H1 (cell line): Measurements from ENCODE around the gene ERI3. TPM values are rescaled to one million over a fixed set of nuclear protein-coding genes. Genes with fewer than 3 reads are reported as not detected.

Experiments used
- CTCF ChIA-PET: fragments of 300-600 bp; sonication (Branson Sonifier 250); formaldehyde crosslinking; loops from one replicate; lab custom pipeline; 2021; ENCODE audit not compliant: partially characterized antibody; lab: Charles Lee
- POLR2A ChIA-PET: fragments of 300-600 bp; sonication (Branson Sonifier 250); formaldehyde crosslinking; loops from one replicate; lab custom pipeline; 2021; ENCODE audit warnings: inconsistent platforms; ENCODE audit not compliant: partially characterized antibody; lab: Charles Lee
- DNase-seq, 2 experiments: peaks; one replicate each; pipeline versions ENCODE4 v3.0.0 to v3.0.0-alpha.2; 2010 to 2022; ENCODE audit warnings: low spot score in 2 of 2, low read depth in 1 of 2, mixed read lengths in 1 of 2
- FAIRE-seq: peaks from 2 replicates; lab custom pipeline; 2011; peaks lifted over from hg19 to GRCh38; lab: Jason Lieb, UNC
- H2AFZ ChIP-seq: 2 replicates; pipeline ENCODE4 v1.8.1; 2012; ENCODE audit warnings: low read length, inconsistent platforms
- H2AK5ac ChIP-seq: 2 replicates; pipeline ENCODE4 v1.6.1; 2013; ENCODE audit warnings: low read depth, low read length
- H2BK120ac ChIP-seq: replicated peaks from 2 replicates; pipeline ENCODE3; 2013; ENCODE audit warnings: low read depth, low read length, inconsistent platforms
- H2BK12ac ChIP-seq: 2 replicates; pipeline ENCODE4 v1.6.1; 2013; ENCODE audit warnings: low read depth, low read length
- H2BK15ac ChIP-seq: 2 replicates; pipeline ENCODE4 v1.6.1; 2013; ENCODE audit warnings: low read length
- H2BK20ac ChIP-seq: 2 replicates; pipeline ENCODE4 v1.6.1; 2013; ENCODE audit warnings: low read length
- H2BK5ac ChIP-seq: 2 replicates; pipeline ENCODE4 v1.6.1; 2013; ENCODE audit warnings: low read depth, low read length
- H3K14ac ChIP-seq: 2 replicates; pipeline ENCODE4 v1.6.1; 2013; ENCODE audit warnings: inconsistent platforms; ENCODE audit not compliant: insufficient read length
- H3K18ac ChIP-seq: 2 replicates; pipeline ENCODE4 v1.6.1; 2013; ENCODE audit warnings: low read length; ENCODE audit errors: extremely low read depth
- H3K23ac ChIP-seq: 2 replicates; pipeline ENCODE4 v1.6.1; 2013; ENCODE audit warnings: inconsistent platforms; ENCODE audit not compliant: insufficient read length
- H3K23me2 ChIP-seq: 2 replicates; pipeline ENCODE4 v1.6.1; 2013; ENCODE audit warnings: low read depth, low read length
- H3K27ac ChIP-seq: 2 replicates; pipeline ENCODE4 v1.6.1; 2011; ENCODE audit warnings: low read depth, low read length, inconsistent platforms
- H3K27me3 ChIP-seq, 4 experiments: replicated peaks in 1 of 4; 1 replicate in 1 of 4; 2 replicates in 3 of 4; pipeline versions ENCODE4 v1.6.1 to v1.8.1; 2011 to 2013; ENCODE audit warnings: low read length in 3 of 4, mild to moderate bottlenecking in 3 of 4, inconsistent platforms in 2 of 4, mixed read lengths in 2 of 4, moderate library complexity in 1 of 4; ENCODE audit not compliant: control insufficient read depth in 3 of 4, insufficient read depth in 3 of 4; ENCODE audit errors: extremely low read depth in 1 of 4
- H3K36me3 ChIP-seq, 4 experiments: 2 replicates each; pipeline versions ENCODE4 v1.6.1 to v1.8.1; 2011 to 2013; ENCODE audit warnings: mild to moderate bottlenecking in 4 of 4, low read length in 3 of 4, moderate library complexity in 2 of 4, control low read depth in 1 of 4, inconsistent platforms in 1 of 4; ENCODE audit not compliant: insufficient read depth in 4 of 4, control insufficient read depth in 2 of 4
- H3K4ac ChIP-seq: replicated peaks from 2 replicates; pipeline ENCODE3; 2013; ENCODE audit warnings: low read length, low read depth, mixed read lengths, inconsistent platforms; ENCODE audit not compliant: insufficient read length
- H3K4me1 ChIP-seq, 4 experiments: replicated peaks in 1 of 4; 1 replicate in 1 of 4; 2 replicates in 3 of 4; pipeline versions ENCODE4 v1.6.1 to v1.8.1; 2011 to 2013; ENCODE audit warnings: low read length in 3 of 4, inconsistent platforms in 2 of 4, mixed read lengths in 1 of 4; ENCODE audit not compliant: insufficient read depth in 4 of 4, control insufficient read depth in 3 of 4
- H3K4me2 ChIP-seq, 2 experiments: 2 replicates each; pipeline versions ENCODE4 v1.6.1 to v1.8.1; 2011 to 2013; ENCODE audit warnings: low read depth in 2 of 2, low read length in 2 of 2, control low read depth in 1 of 2, inconsistent platforms in 1 of 2, mild to moderate bottlenecking in 1 of 2; ENCODE audit not compliant: insufficient read depth in 1 of 2
- H3K4me3 ChIP-seq, 4 experiments: fragments of 200-600, 300-600 bp in 1 of 4; sonication (generic), shearing (Covaris generic), sonication (Bioruptor Twin) in 1 of 4; 2 replicates each; pipeline versions ENCODE4 v1.5.1 to v1.8.1; 2011 to 2016; ENCODE audit warnings: low read length in 4 of 4, low read depth in 3 of 4, control low read depth in 2 of 4, inconsistent platforms in 2 of 4, mild to moderate bottlenecking in 2 of 4, mixed read lengths in 1 of 4, moderate library complexity in 1 of 4; ENCODE audit not compliant: insufficient read depth in 2 of 4; ENCODE audit errors: extremely low read depth in 1 of 4
- H3K56ac ChIP-seq: replicated peaks from 2 replicates; pipeline ENCODE3; 2013; ENCODE audit warnings: low read depth, mild to moderate bottlenecking, mixed read lengths, low read length, inconsistent platforms; ENCODE audit not compliant: insufficient read length
- H3K79me1 ChIP-seq: 2 replicates; pipeline ENCODE4 v1.6.1; 2013; ENCODE audit warnings: low read depth, low read length, control low read depth
- H3K79me2 ChIP-seq, 2 experiments: 2 replicates each; pipeline versions ENCODE4 v1.6.1 to v1.8.1; 2012 to 2013; ENCODE audit warnings: low read length in 2 of 2, mild to moderate bottlenecking in 2 of 2, inconsistent platforms in 1 of 2; ENCODE audit not compliant: insufficient read depth in 2 of 2, control insufficient read depth in 1 of 2
- H3K9ac ChIP-seq, 4 experiments: replicated peaks in 1 of 4; 1 replicate in 1 of 4; 2 replicates in 3 of 4; pipeline versions ENCODE4 v1.6.1 to v1.8.1; 2011 to 2013; ENCODE audit warnings: low read depth in 3 of 4, low read length in 3 of 4, control low read depth in 2 of 4, mild to moderate bottlenecking in 2 of 4, moderate library complexity in 2 of 4, inconsistent platforms in 1 of 4; ENCODE audit errors: extremely low read depth in 1 of 4
- H3K9me3 ChIP-seq, 2 experiments: 2 replicates each; pipeline versions ENCODE4 v1.6.1 to v1.8.1; 2012 to 2013; ENCODE audit warnings: mild to moderate bottlenecking in 2 of 2, moderate library complexity in 2 of 2, control low read depth in 1 of 2, inconsistent platforms in 1 of 2, low read depth in 1 of 2, low read length in 1 of 2, mixed read lengths in 1 of 2; ENCODE audit not compliant: insufficient read depth in 2 of 2
- H4K20me1 ChIP-seq, 2 experiments: replicated peaks in 1 of 2; 2 replicates each; pipeline versions ENCODE3 to v1.8.1; 2011 to 2013; ENCODE audit warnings: inconsistent platforms in 2 of 2, low read length in 2 of 2, mild to moderate bottlenecking in 1 of 2; ENCODE audit not compliant: insufficient read depth in 2 of 2, control insufficient read depth in 1 of 2
- H4K5ac ChIP-seq: 2 replicates; pipeline ENCODE4 v1.6.1; 2013; ENCODE audit warnings: low read length, low read depth, mixed read lengths, inconsistent platforms; ENCODE audit not compliant: insufficient read length
- H4K8ac ChIP-seq: 2 replicates; pipeline ENCODE4 v1.8.0; 2013; ENCODE audit warnings: mild to moderate bottlenecking, moderate library complexity, low read length, inconsistent platforms; ENCODE audit not compliant: insufficient read depth; ENCODE audit errors: extremely low read depth
- H4K91ac ChIP-seq: replicated peaks from 2 replicates; pipeline ENCODE3; 2013; ENCODE audit warnings: low read length, mixed read lengths, inconsistent platforms; ENCODE audit not compliant: insufficient read length
- BACH1 ChIP-seq: IDR thresholded peaks from 2 replicates; pipeline ENCODE4 v1.6.1; 2012; ENCODE audit warnings: low read length, improper control_type of control experiment
- BRCA1 ChIP-seq: IDR thresholded peaks from 2 replicates; pipeline ENCODE4 v1.6.1; 2012; ENCODE audit warnings: low read depth, low read length, improper control_type of control experiment
- CHD1 ChIP-seq: IDR thresholded peaks from 2 replicates; pipeline ENCODE4 v1.6.1; 2012; ENCODE audit warnings: low read depth, low read length, improper control_type of control experiment
- CREB1 ChIP-seq: IDR thresholded peaks from 2 replicates; pipeline ENCODE4 v1.6.1; 2012; ENCODE audit warnings: inconsistent platforms
- CTBP2 ChIP-seq: IDR thresholded peaks from 2 replicates; pipeline ENCODE4 v1.7.0; 2011; ENCODE audit warnings: borderline replicate concordance, mild to moderate bottlenecking, moderate library complexity, mixed read lengths, low read length; ENCODE audit not compliant: insufficient read depth, insufficient read length
- E2F6 ChIP-seq: IDR thresholded peaks from 2 replicates; pipeline ENCODE4 v1.6.1; 2012; ENCODE audit warnings: inconsistent platforms
- NANOG ChIP-seq: IDR thresholded peaks from 2 replicates; pipeline ENCODE4 v1.6.1; 2011; ENCODE audit warnings: low read length, low read depth, mild to moderate bottlenecking, inconsistent platforms; ENCODE audit not compliant: insufficient read depth, poor library complexity, severe bottlenecking
- POLR2A ChIP-seq, 2 experiments: IDR thresholded peaks; 1 replicate in 1 of 2; 2 replicates in 1 of 2; pipeline ENCODE4 v1.6.1; 2011; ENCODE audit warnings: low read depth in 2 of 2, low read length in 2 of 2, mild to moderate bottlenecking in 2 of 2; ENCODE audit errors: control extremely low read depth in 1 of 2
- SP4 ChIP-seq: IDR thresholded peaks from 2 replicates; pipeline ENCODE4 v1.6.1; 2012; ENCODE audit warnings: low read length, inconsistent platforms
- SRF ChIP-seq: IDR thresholded peaks from 2 replicates; pipeline ENCODE4 v1.6.1; 2011; ENCODE audit warnings: mild to moderate bottlenecking, low read depth, low read length, moderate library complexity
- TAF1 ChIP-seq: IDR thresholded peaks from 2 replicates; pipeline ENCODE4 v1.6.1; 2011; ENCODE audit warnings: mild to moderate bottlenecking, low read depth, low read length
- TCF12 ChIP-seq: IDR thresholded peaks from 2 replicates; pipeline ENCODE4 v1.6.1; 2011; ENCODE audit warnings: low read depth, mild to moderate bottlenecking, low read length
- TEAD4 ChIP-seq: IDR thresholded peaks from 2 replicates; pipeline ENCODE4 v1.6.1; 2012; ENCODE audit warnings: low read depth, low read length, inconsistent platforms, mixed read lengths
- YY1 ChIP-seq: IDR thresholded peaks from 2 replicates; pipeline ENCODE4 v1.6.1; 2011; ENCODE audit warnings: low read depth, mild to moderate bottlenecking, low read length
- ZNF274 ChIP-seq: IDR thresholded peaks from 2 replicates; pipeline ENCODE4 v1.7.0; 2012; ENCODE audit warnings: low read length, borderline replicate concordance; ENCODE audit errors: extremely low read depth
- WGBS, 2 experiments: shearing (Covaris generic) in 1 of 2; methylation state at CpG; one replicate each; pipeline versions ENCODE4 v1.1.6 to v1.1.7; 2013 to 2015; ENCODE audit warnings: low lambda C conversion rate in 2 of 2, mixed read lengths in 2 of 2, inconsistent platforms in 1 of 2, low coverage in 1 of 2, missing lambda C conversion rate in 1 of 2; ENCODE audit not compliant: insufficient replicate concordance in 2 of 2, insufficient coverage in 1 of 2, insufficient read length in 1 of 2; ENCODE audit errors: extremely low coverage in 1 of 2, missing lambda C conversion rate in 1 of 2; 5-methylcytosine and 5-hydroxymethylcytosine counted together
- polyA plus RNA-seq, 7 experiments: library from polyadenylated mRNA; depleted of rRNA in 3 of 7; stranded (reverse) in 5 of 7; unstranded in 2 of 7; fragments of >200 nt in 5 of 7; fragments of 200-250 nt in 2 of 7; gene quantifications; 1 replicate in 5 of 7; 2 replicates in 1 of 7; 4 replicates in 1 of 7; pipeline versions ENCODE4 v1.2.1 to v1.2.3, GENCODE V29; 2011 to 2013; ENCODE audit warnings: missing spikeins in 2 of 7, mixed read lengths in 2 of 7
- total RNA-seq: library from RNA; stranded (reverse); fragmentation: NEBNext Ultra II Directional; extraction: Animal tissue kit (Norgen Biotek cat#: 25700); gene quantifications from 2 replicates; pipeline ENCODE4 v1.2.1, GENCODE V29; 2021

ERI3 gene
- total and polyA plus RNA-seq, 2 of the 8 experiments (the other 6 are each of a cell fraction or from before 2014, with no cell fraction given), result 81.1 to 199 TPM

- Histone ChIP-seq H3K36me3 (peaks cover 2 to 22% (median 9%) of the 10 kb centered on the region in 4 experiments; a peak in 6 of 8 replicates), H2AFZ (no peak overlapping the region), H3K56ac (no peak overlapping the region), H3K14ac (no peak overlapping the region), H4K91ac (no peak overlapping the region), H3K79me2 (peaks cover 0 to 3% of the 10 kb centered on the region in 2 experiments; a peak in 2 of 4 replicates), H2BK15ac (no peak overlapping the region), H3K79me1 (peaks cover 2% of the 10 kb centered on the region; the same call in 1 of the 2 replicates), H2AK5ac (no peak overlapping the region), H2BK20ac (no peak overlapping the region), H3K4me2 (no peak overlapping the region), H3K4me3 (no peak overlapping the region), H3K9ac (no peak overlapping the region; a peak in 1 of 7 replicates), H3K4me1 (peaks cover 7 to 15% (median 12%) of the 10 kb centered on the region in 4 experiments; a peak in 5 of 7 replicates), H2BK5ac (no peak overlapping the region), H4K20me1 (peaks cover 2 to 11% of the 10 kb centered on the region in 2 experiments), H3K18ac (no peak overlapping the region), H3K4ac (no peak overlapping the region), H2BK120ac (no peak overlapping the region), H4K8ac (no peak overlapping the region), H3K27me3 (peaks cover 0 to 2% (median 0%) of the 10 kb centered on the region in 4 experiments; a peak in 1 of 7 replicates), H3K23ac (no peak overlapping the region), H4K5ac (no peak overlapping the region), H2BK12ac (no peak overlapping the region), H3K27ac (no peak overlapping the region), H3K23me2 (no peaks in the 10 kb centered on the region; the same call in 1 of the 2 replicates), H3K9me3 (no peaks in the 10 kb centered on the region)
- FAIRE-seq (no peak), DNase-seq (no peak)
- WGBS, 2 experiments, result 90% methylated on average over 2 of the region's 2 CpGs; no CpG with 5 or more reads in 1 of the 2 experiments
- ChIA-PET CTCF (interaction anchor here (0.5 to 0.8 kb wide), 2 partner anchors 18 to 124 kb away, joined by 3 read pairs; no protein-coding TSS in a partner anchor), POLR2A (no interaction called here)
- TF ChIP-seq CHD1, result no peak
- no peak for TF ChIP-seq TEAD4
- TF ChIP-seq TAF1, result no peak
- no peak for TF ChIP-seq BACH1
- TF ChIP-seq ZNF274, result no peak
- TF ChIP-seq SP4, result no peak
- TF ChIP-seq POLR2A (IDR thresholded peaks at IDR 0.05; ENCODE audit: control extremely low read depth in 1 of 2, low read depth in 2 of 2, low read length in 2 of 2), result no peak
- TF ChIP-seq CTBP2, result no peak
- no peak for TF ChIP-seq SRF
- no peak for TF ChIP-seq E2F6
- TF ChIP-seq NANOG, result no peak
- no peak for TF ChIP-seq YY1
- no peak for TF ChIP-seq BRCA1
- no peak for TF ChIP-seq TCF12
- TF ChIP-seq CREB1, result no peak
Measured at GRCh38 chr1:44321466-44321865, 33.6 kb downstream of the ERI3 start.
